Lower lobe of right lung (tissue), 2 donors: ENCODE data around the gene NRARP. TPM values are rescaled to one million over a fixed set of nuclear protein-coding genes. Genes with fewer than 3 reads are reported as not detected.

Experiments used
- ATAC-seq, 2 donors: fragments of 200-7000 bp; cut with Tn5 transposase; one replicate each; pipeline ENCODE4 v1.9.1; 2020 to 2022; ENCODE audit warnings: mild to moderate bottlenecking in 2 of 2, moderate library complexity in 2 of 2
- DNase-seq: peaks from one replicate; pipeline ENCODE4 v3.0.0-alpha.2; 2020
- H3K27ac ChIP-seq: fragments of 200-600 bp; one replicate; pipeline ENCODE4 v1.8.0; 2022
- H3K27me3 ChIP-seq: fragments of 200-600 bp; one replicate; pipeline ENCODE4 v1.8.0; 2022; ENCODE audit warnings: low read depth
- H3K36me3 ChIP-seq: fragments of 200-600 bp; one replicate; pipeline ENCODE4 v1.8.0; 2022; ENCODE audit warnings: mild to moderate bottlenecking
- H3K4me1 ChIP-seq: fragments of 200-600 bp; one replicate; pipeline ENCODE4 v1.8.0; 2022
- H3K4me3 ChIP-seq: fragments of 200-600 bp; one replicate; pipeline ENCODE4 v1.8.0; 2022; ENCODE audit warnings: mild to moderate bottlenecking
- H3K9me3 ChIP-seq: fragments of 200-600 bp; one replicate; pipeline ENCODE4 v1.8.0; 2022
- CTCF ChIP-seq: fragments of 200-600 bp; IDR thresholded peaks from one replicate; pipeline ENCODE4 v1.8.0; 2022; ENCODE audit warnings: antibody characterized with exemption, mild to moderate bottlenecking
- intact Hi-C: fragments of 100-400 bp; cut with DNase I; formaldehyde crosslinking; loops from one replicate; pipeline ENCODE4 v1.11.0; 2022
- total RNA-seq: library from RNA; stranded (reverse); fragmentation: NEBNext Ultra II Directional; extraction: Animal tissue kit (Norgen Biotek cat#: 25700); gene quantifications from one replicate; pipeline ENCODE4 v1.2.1, GENCODE V29; 2021
- donor health status: DM: no; HTN: yes; CAD: no; lungs with severe emphysema.

Gene NRARP
- total RNA-seq, 1 donor from 2014 or later, result 6.5 TPM

- TF ChIP-seq CTCF, result no peak
- H3K4me3 ChIP-seq, result peak overlapping the region; percentile 63
- intact Hi-C loops, result no loop called here
- H3K4me1 ChIP-seq, result peaks cover 55% of the 10 kb centered on the region
- peak overlapping the region; percentile 73 for H3K27ac ChIP-seq
- ATAC-seq (no peak), DNase-seq (no peak)
- H3K9me3 ChIP-seq, result no peaks in the 10 kb centered on the region
- no peaks in the 10 kb centered on the region for H3K36me3 ChIP-seq
- peaks cover 49% of the 10 kb centered on the region for H3K27me3 ChIP-seq
These were observed 2.9 kb downstream of the NRARP start for GRCh38 chr9:137299203-137299565.

GRCh38 chr9:137298401-137299202, 3.5 kb downstream of the NRARP start:
- Histone ChIP-seq H3K36me3 (no peaks in the 10 kb centered on the region), H3K4me1 (peaks cover 49% of the 10 kb centered on the region), H3K4me3 (peak overlapping the region; percentile 63), H3K27ac (peak overlapping the region; percentile 73), H3K27me3 (peaks cover 49% of the 10 kb centered on the region), H3K9me3 (no peaks in the 10 kb centered on the region)
- intact Hi-C loops, result no loop called here
- ATAC-seq (no peak), DNase-seq (no peak)
- TF ChIP-seq CTCF, result no peak

- Histone ChIP-seq H3K4me1 (peaks cover 42% of the 10 kb centered on the region), H3K36me3 (no peaks in the 10 kb centered on the region), H3K27me3 (peaks cover 51% of the 10 kb centered on the region), H3K9me3 (no peaks in the 10 kb centered on the region), H3K4me3 (peak overlapping the region; percentile 63), H3K27ac (peak overlapping the region; percentile 73)
- intact Hi-C loops, result no loop called here
- ATAC-seq (no peak), DNase-seq (no peak)
- TF ChIP-seq CTCF, result no peak
These were observed 4.1 kb downstream of the NRARP start for GRCh38 chr9:137297966-137298365.

GRCh38 chr9:137296670-137297664, 5.1 kb downstream of the NRARP start:
- ATAC-seq (no peak), DNase-seq (no peak)
- H3K36me3 ChIP-seq, result no peaks in the 10 kb centered on the region
- no peak for TF ChIP-seq CTCF
- peaks cover 37% of the 10 kb centered on the region for H3K4me1 ChIP-seq
- peak overlapping the region; percentile 51 for H3K4me3 ChIP-seq
- H3K27ac ChIP-seq, result peak overlapping the region; percentile 81
- H3K9me3 ChIP-seq, result no peaks in the 10 kb centered on the region
- peaks cover 54% of the 10 kb centered on the region for H3K27me3 ChIP-seq
- intact Hi-C loops, result no loop called here

GRCh38 chr9:137295849-137296669, 6.0 kb downstream of the NRARP start:
- intact Hi-C loops, result no loop called here
- TF ChIP-seq CTCF, result no peak
- no peaks in the 10 kb centered on the region for H3K36me3 ChIP-seq
- peak overlapping the region; percentile 81 for H3K27ac ChIP-seq
- H3K4me3 ChIP-seq, result peak overlapping the region; percentile 51
- ATAC-seq (no peak), DNase-seq (no peak)
- H3K9me3 ChIP-seq, result no peaks in the 10 kb centered on the region
- H3K27me3 ChIP-seq, result peaks cover 54% of the 10 kb centered on the region
- H3K4me1 ChIP-seq, result peaks cover 37% of the 10 kb centered on the region
